Measurements from ENCODE around the gene IFNA1. TPM values are rescaled to one million over a fixed set of nuclear protein-coding genes. Genes with fewer than 3 reads are reported as not detected.
"Not testable (repeated sequence)": the region's sequence is repeated elsewhere in the genome, so short reads cannot be mapped to it uniquely, and the experiment has no call there.

The IFNA1 gene
- total RNA-seq, 2 donors from 2014 or later = not detected

- no peak overlapping the region for H3K4me3 ChIP-seq (ENCODE audit: low read length)
- Mint-ChIP-seq H3K4me3 (no peak overlapping the region), H3K9me3 (no peaks in the 10 kb centered on the region), H3K27ac (no peak overlapping the region), H3K4me1 (no peaks in the 10 kb centered on the region), H3K27me3 (ENCODE audit: insufficient read depth) (no peaks in the 10 kb centered on the region), H3K36me3 (ENCODE audit: low read depth) (no peaks in the 10 kb centered on the region)
- no peaks in the 10 kb centered on the region for H3K4me1 ChIP-seq (ENCODE audit: control insufficient read depth, insufficient read depth, low read length)
- no peak overlapping the region for H3K27ac ChIP-seq (ENCODE audit: low read depth, low read length)
- no peaks in the 10 kb centered on the region for H3K27me3 ChIP-seq (ENCODE audit: control insufficient read depth, insufficient read depth, low read length, poor library complexity, severe bottlenecking)
- no peak for TF ChIP-seq CTCF (conservative IDR thresholded peaks at IDR 0.05)
- no peak for DNase-seq
- H3K9me3 ChIP-seq (ENCODE audit: control insufficient read depth, low read length) = no peaks in the 10 kb centered on the region
- 80 to 90% methylated on average over 1 to 2 of the region's 2 CpGs for WGBS, 2 experiments (ENCODE audit: insufficient coverage in 1 of 2, insufficient read length in 1 of 2)
- H3K9ac ChIP-seq (ENCODE audit: extremely low read depth, low read length, poor library complexity, severe bottlenecking) = no peak overlapping the region
- no peaks in the 10 kb centered on the region for H3K36me3 ChIP-seq (ENCODE audit: control insufficient read depth, insufficient read depth, low read length)
Observed at GRCh38 chr9:21432672-21433425, 7.4 kb upstream of the IFNA1 start.

- no peaks in the 10 kb centered on the region for H3K4me1 ChIP-seq (ENCODE audit: control insufficient read depth, insufficient read depth, low read length)
- peak; percentile 77 for DNase-seq
- no peaks in the 10 kb centered on the region for H3K4me1 Mint-ChIP-seq
- no peaks in the 10 kb centered on the region for H3K9me3 ChIP-seq (ENCODE audit: control insufficient read depth, low read length)
- no peak overlapping the region for H3K9ac ChIP-seq (ENCODE audit: extremely low read depth, low read length, poor library complexity, severe bottlenecking)
- no peaks in the 10 kb centered on the region for H3K36me3 ChIP-seq (ENCODE audit: control insufficient read depth, insufficient read depth, low read length)
- no peak overlapping the region for H3K27ac ChIP-seq (ENCODE audit: low read depth, low read length)
- no peaks in the 10 kb centered on the region for H3K27me3 Mint-ChIP-seq (ENCODE audit: insufficient read depth)
- WGBS, 2 experiments (ENCODE audit: insufficient coverage in 1 of 2, insufficient read length in 1 of 2) = 73 to 76% methylated on average over 3 to 9 of the region's 9 CpGs
- no peak overlapping the region for H3K4me3 ChIP-seq (ENCODE audit: low read length)
- H3K27me3 ChIP-seq (ENCODE audit: control insufficient read depth, insufficient read depth, low read length, poor library complexity, severe bottlenecking) = no peaks in the 10 kb centered on the region
- no peak overlapping the region for H3K4me3 Mint-ChIP-seq
- no peaks in the 10 kb centered on the region for H3K36me3 Mint-ChIP-seq (ENCODE audit: low read depth)
- H3K27ac Mint-ChIP-seq = no peak overlapping the region
- TF ChIP-seq CTCF (conservative IDR thresholded peaks at IDR 0.05) = peak; percentile 76
- no peaks in the 10 kb centered on the region for H3K9me3 Mint-ChIP-seq
Observed at GRCh38 chr9:21434202-21435014, 5.8 kb upstream of the IFNA1 start.

GRCh38 chr9:21435015-21435383, 5.2 kb upstream of the IFNA1 start:
- not testable (repeated sequence) for H3K36me3 ChIP-seq (ENCODE audit: control insufficient read depth, insufficient read depth, low read length); H3K9me3 ChIP-seq (ENCODE audit: control insufficient read depth, low read length); H3K9ac ChIP-seq (ENCODE audit: extremely low read depth, low read length, poor library complexity, severe bottlenecking); H3K4me1 ChIP-seq (ENCODE audit: control insufficient read depth, insufficient read depth, low read length); H3K27ac ChIP-seq (ENCODE audit: low read depth, low read length); DNase-seq; H3K27ac Mint-ChIP-seq; H3K27me3 ChIP-seq (ENCODE audit: control insufficient read depth, insufficient read depth, low read length, poor library complexity, severe bottlenecking); H3K4me1 Mint-ChIP-seq; H3K4me3 Mint-ChIP-seq; H3K36me3 Mint-ChIP-seq (ENCODE audit: low read depth); H3K27me3 Mint-ChIP-seq (ENCODE audit: insufficient read depth); H3K4me3 ChIP-seq (ENCODE audit: low read length); H3K9me3 Mint-ChIP-seq
- 63 to 84% methylated on average over 2 to 6 of the region's 7 CpGs for WGBS, 2 experiments (ENCODE audit: insufficient coverage in 1 of 2, insufficient read length in 1 of 2)

All from endodermal cell (in vitro differentiated cells).